HG03135 (cell line): ENCODE data around the gene THSD4.

Source experiments
- ATAC-seq: cut with Tn5 transposase; IDR thresholded peaks from one replicate; pipeline ENCODE4 v1.9.1; 2021; ENCODE audit warnings: mild to moderate bottlenecking, moderate library complexity; ENCODE audit not compliant: unreplicated experiment

Gene THSD4

GRCh38 chr15:71444866-71445590 is 329.8 kb downstream of the THSD4 start:
- no peak for ATAC-seq

DNA sequence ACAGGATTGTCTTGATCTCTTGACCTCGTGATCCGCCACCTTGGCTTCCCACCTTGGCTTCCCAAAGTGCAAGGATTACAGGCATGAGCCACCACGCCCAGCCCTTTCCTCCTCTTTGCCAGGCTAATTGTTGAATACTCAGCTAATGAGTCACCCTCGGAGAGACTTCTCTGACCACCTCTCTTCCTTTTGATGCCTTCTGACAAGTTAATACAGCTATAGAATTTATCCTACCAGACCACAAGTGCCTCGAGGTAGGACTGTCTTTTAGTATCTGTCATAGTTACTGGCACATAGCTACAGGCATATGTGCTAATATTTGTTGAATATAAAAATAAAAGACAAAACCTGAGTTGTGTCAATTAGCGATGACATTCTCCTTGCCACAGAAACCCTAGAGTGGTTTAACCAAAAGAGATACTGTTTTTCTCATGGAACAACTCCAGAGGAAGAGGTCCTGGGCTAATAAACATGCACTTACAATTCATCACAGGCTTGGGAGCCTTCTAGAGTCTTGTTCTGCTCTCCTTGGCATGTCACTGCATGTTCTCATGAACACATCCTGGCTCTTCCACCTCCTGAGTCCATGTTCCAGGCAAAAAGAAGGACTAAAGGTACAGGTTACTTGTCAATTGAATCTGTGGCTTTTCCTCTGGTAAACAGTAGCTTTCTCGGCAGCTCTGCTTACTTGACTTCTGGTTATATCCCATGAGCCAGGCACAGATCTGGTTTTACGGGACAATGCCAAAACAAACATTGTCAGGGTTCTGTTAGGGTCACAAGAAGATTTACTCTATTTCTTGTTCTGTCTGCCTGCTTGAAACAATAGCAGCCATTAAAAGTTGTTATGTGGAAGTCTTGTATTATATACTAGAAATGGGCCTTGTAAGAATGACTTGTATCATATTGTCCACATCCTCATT is 332.3 kb downstream of the THSD4 start:
- ATAC-seq: no peak

DNA sequence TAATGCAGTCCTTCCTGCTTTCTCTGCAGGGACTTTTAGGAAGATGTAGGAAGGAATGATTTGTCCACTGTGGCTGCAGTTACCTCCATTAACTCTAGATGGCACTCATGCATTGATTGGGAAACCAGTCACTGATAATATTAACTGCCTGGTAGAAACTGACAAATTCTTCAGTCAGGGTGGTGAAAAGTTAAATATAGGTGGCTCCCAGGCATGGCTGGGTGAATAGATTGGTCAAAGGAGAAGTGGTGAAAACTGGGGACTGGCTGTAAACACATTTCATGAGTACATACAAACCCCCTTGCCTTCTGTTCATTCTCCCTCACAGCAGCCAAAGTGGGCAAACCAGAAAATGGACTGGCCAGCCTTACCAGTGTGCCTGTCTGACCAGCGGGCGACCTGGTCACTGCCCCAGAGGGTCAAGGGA is 333.4 kb downstream of the THSD4 start:
- no peak for ATAC-seq

DNA sequence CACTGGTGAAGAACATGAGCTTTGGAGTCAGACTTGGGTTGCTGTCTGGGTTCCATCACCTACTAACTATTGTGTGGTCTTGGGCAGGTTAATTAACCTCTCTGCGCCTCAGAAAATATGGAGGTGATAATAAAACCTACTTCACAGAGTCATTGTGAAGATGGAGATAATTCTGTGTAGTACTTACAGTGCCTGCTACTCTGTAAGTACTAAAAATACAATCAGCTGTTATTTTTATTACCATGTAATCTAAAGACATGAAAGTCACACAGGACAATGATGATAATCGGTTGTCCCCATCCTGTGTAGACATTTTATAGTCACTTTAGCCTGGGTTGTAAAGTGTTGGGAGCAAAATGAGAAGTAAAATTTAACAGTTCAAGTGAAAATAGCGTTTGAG is 334.1 kb downstream of the THSD4 start:
- no peak for ATAC-seq

DNA sequence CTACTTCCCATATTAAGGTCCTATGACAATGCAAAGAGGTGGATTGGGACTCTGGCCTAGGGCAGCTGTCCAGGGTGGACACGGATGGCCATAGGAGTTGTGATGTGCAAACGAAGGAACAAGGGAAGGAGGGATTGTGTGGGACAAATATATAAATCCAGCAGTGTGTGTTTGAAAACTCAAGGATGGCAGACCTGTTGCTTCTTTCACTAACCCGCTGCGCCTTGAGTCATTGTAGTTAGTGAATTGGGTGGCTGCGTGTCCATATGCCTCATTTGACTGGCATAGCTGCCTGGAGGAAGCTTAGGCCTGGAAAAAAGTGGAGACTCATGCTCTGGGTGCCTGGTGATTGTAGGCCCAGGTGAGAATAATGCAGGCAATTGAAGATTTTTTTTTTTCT is 334.7 kb downstream of the THSD4 start:
- ATAC-seq: no peak

- ATAC-seq: no peak
Observed at GRCh38 chr15:71451130-71451529, 335.9 kb downstream of the THSD4 start.

GRCh38 chr15:71452893-71453292 is 337.6 kb downstream of the THSD4 start:
- ATAC-seq: no peak

GRCh38 chr15:71454462-71454996 is 339.3 kb downstream of the THSD4 start:
- no peak for ATAC-seq

- ATAC-seq: no peak
Observed at GRCh38 chr15:71455107-71455506, 339.8 kb downstream of the THSD4 start.

- ATAC-seq: no peak
Observed at GRCh38 chr15:71455878-71456277, 340.6 kb downstream of the THSD4 start.

DNA sequence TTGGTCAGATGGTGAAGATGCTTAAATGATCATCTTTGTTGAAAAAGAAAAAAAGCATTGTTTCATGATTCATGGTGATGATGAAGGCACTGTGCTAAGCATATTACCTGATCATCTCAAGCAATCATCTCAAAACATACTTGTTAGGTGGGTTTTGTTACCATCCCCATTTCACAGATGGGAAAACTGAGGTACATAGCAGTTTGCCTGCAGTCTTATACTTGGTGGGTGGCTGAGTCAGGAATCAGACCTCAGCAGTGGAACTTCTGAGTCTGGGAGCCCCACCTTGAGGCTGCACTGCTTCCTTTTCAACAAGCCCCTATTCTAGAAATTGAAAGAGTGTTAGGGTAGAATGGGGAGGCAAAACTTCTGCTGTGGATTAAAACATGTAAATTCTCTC is 341.1 kb downstream of the THSD4 start:
- ATAC-seq: no peak

DNA sequence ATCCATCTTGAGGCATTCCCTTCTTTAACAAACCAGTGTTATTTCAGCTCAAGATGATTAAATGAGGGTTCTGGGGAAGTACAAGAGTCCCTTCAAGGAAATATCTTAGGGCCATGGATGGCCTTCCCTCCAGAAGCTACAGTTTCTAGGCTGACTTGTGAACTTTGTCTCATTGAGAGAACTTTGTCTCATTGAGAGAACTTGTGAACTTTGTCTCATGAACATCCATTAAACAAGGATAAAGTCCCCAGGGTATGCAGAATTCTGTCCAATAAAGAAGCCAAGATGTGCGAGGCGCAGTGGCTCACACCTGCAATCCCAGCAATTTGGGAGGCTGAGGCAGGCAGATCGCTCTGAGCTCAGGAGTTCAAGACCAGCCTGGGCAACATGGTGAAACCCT is 341.5 kb downstream of the THSD4 start:
- no peak for ATAC-seq

DNA sequence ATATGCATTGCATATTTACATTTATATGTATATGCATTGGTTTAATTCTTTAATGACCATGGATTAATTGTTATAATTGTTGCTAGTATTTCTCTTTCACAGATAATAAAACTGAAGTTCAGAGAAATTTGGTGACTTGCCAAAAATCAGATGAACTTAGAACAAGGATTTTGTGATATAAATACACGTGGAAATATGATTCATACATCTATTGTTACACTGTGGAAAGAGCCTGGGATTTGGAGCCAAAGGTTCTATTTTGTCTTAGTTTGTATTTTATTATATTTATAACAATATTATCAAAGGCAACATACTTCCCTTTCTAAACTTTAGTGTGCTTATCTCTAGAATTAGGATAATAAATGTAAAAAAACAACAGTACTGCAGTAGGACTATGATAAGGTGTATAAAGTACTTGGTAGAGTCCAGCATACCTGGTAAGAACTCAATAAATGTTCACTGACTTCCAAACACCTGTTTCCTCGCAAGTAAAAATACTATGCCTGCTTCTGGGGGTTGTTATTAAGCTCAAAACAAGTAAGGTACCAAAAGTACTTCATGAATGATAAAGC is 342.9 kb downstream of the THSD4 start:
- no peak for ATAC-seq

GRCh38 chr15:71461748-71462147 is 346.5 kb downstream of the THSD4 start:
- no peak for ATAC-seq

GRCh38 chr15:71462638-71463037 is 347.4 kb downstream of the THSD4 start:
- ATAC-seq: no peak

DNA sequence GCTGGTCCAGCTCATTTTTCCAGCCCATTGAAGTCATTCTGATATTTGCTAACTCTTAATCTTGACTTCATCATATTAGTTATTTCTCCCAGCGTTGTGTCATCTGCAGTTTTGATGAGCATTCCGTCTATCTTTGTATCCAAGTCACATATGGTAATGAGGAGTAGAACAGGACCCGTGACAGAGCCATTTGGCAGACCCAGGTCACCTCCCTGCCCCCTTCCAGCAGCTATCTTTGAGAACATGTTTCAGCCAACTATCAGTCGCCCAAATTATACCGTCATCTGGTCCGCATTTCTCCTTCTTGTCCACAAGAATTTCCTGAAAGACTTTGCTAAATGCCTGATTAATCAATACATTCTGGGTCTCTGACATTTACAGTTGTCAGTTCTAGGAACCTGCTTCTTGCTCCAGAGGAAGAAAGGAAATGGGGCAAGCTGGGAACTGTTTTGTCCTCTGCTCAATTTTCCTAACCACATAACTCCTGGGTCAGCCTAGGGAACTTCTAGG is 347.9 kb downstream of the THSD4 start:
- ATAC-seq: no peak

GRCh38 chr15:71465131-71465955 is 350.1 kb downstream of the THSD4 start:
- ATAC-seq: no peak

DNA sequence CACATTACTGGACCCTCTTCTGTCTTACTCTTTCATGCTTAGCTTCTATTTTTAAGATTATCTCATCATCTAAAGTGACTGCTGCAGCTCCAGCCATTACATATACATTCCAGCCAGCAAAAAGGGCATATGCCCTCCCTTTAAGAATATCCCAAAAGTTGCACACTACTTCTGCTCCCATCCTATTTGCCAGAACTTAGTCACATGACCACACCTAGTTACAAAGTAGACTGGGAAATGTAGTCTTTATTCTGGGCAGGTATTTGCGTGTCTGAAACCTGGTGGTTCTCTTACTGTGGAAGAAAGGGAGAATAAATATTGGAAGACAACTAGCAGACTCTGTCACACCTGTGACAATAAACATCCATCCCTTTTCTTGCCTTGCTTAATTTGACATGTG is 353.4 kb downstream of the THSD4 start:
- ATAC-seq: no peak

DNA sequence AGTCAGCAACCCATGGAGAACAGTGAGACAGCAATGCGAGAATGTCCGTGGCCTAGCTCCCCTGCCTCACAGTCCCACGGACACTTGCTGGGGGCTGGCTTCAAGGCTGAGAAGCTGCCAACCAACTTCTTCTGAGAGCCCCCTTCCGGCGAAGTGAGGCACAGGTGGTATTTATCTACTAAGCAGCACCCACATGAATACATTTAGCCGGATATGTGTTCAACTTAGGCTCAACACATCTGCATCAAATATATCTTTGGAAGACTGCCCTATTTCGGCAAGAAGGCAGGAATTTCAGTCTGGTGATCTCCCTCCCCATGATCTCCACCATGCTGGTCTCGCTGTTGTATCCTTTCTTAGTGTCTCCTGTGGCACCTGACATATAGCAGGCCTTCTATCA is 354.1 kb downstream of the THSD4 start:
- no peak for ATAC-seq

DNA sequence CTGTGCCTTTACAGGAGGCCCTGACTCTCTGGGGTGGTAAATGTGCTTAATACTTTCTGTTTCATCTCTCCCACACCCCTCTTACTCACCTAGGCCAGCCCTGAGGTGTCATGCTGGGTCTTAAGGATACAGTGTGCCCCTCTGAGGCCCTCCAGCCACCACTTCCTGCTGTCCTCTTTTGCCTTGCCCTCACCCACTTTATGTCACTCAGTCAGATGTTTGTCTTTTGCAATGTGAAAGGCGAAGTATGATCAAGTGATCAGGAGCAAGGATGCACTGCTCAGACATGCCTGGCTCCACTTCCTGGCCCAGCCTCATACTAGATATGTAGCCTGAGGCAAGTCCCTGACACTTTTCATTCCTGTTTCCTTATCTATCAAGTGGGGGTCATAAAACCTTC is 356.1 kb downstream of the THSD4 start:
- ATAC-seq: no peak
